Kidney tubule cell (primary cell): Measurements from ENCODE around the gene GET4.

Experiments used
- DNase-seq: peaks from one replicate; pipeline ENCODE4 v3.0.0-alpha.2; 2018; ENCODE audit warnings: low spot score

Gene GET4

GRCh38 chr7:886626-887487 is 10.5 kb downstream of the GET4 start:
- DNase-seq, result no peak

- no peak for DNase-seq
These were observed 11.1 kb downstream of the GET4 start for GRCh38 chr7:887488-887820.

DNA sequence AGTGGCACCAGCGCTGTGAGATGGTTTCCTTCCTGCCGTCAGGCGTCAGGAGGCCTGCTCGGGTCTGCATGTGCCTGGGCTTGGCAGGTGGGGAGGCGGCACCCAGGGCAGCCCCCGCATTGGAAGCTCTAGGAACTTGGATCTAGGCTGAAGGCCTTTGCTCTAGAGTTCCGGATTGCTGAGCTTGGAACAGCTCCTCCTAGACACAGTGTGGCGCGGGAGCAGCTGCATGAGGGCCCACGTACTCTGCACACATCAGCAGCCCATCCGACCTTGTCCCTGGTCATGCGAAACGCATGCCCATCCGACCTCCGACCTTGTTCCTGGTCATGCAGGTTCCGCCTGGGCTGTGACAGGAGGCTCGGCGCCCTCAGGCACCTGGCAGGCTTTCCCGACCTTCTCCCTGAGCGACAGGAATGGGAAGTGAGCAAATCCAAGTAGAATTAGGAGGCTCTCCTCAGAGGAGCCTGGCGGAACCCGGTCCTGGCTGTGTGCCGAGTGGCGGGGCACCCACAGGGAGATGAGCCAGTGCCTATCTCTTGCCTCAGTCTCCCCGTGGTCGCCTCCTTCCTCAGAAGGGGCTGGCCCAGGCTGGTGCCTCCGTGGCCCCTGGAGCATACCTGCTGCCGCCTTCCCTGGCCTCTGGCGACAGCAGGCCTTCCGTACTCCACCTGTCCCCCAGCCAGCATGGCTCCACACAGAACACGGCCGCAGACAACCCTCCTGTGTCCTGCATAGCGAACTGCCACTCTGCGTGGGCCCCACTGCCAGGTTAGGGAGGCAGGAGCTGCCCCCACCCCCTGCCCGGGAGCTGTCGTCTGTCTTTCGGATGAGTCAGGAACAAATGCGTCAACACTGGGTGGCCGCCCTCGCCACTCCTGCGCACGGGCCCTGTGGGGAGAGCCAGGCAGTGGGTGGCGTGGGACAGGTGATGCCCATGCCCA is 12.0 kb downstream of the GET4 start:
- no peak for DNase-seq

DNA sequence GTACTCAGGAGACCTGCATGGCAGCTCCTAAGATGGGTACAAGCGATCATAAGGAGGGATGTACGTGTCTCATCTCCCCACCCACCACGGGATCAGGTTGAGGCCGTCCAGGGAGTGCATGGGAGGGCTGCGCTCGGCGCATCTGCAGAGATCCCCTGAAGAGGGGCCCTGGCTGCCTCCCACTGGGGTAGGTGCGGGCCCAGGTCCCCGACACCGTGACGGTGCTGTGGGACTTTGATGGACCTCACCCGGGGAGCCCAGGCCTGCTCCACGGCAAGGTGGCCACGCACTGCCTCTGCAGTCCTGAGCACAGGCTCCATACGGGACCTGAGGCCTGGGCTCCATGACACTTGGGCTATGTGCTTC is 12.7 kb downstream of the GET4 start:
- no peak for DNase-seq

DNA sequence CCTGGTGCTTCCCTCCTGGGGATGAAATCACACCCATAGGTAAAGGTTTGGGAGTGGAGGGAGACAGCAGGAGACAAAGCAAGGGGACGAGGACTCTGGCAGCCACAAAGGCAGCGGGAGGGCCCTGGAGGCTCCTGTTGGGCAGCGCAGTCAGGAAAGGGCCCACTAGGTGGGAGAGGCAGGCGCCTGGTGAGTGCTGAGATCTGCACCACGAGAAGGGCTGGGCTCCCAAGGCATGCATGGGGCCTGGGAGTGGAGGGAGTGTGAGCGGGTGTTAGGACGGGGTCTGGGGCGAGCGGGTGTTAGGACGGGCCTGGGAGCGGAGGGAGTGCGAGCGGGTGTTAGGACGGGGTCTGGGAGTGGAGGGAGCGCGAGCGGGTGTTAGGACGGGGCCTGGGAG is 13.0 kb downstream of the GET4 start:
- DNase-seq, result no peak

DNA sequence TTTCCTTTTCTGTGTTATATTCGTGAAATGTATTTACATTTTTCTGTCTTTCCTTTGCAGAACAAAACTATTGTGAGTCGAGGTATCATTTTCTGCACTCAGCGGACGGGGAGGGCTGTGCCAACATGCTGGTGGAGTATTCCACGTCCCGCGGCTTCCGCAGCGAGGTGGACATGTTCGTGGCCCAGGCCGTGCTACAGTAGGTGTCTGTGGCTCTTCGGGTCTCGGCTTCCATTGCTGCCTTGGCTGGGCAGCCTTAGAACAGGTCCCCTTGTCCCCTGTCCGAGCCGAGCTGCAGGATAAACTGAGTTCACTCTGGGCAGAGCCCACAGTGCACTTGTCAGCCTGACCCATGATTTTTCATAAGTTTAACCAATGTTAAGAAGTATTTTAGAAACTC is 14.5 kb downstream of the GET4 start:
- DNase-seq, result no peak

DNA sequence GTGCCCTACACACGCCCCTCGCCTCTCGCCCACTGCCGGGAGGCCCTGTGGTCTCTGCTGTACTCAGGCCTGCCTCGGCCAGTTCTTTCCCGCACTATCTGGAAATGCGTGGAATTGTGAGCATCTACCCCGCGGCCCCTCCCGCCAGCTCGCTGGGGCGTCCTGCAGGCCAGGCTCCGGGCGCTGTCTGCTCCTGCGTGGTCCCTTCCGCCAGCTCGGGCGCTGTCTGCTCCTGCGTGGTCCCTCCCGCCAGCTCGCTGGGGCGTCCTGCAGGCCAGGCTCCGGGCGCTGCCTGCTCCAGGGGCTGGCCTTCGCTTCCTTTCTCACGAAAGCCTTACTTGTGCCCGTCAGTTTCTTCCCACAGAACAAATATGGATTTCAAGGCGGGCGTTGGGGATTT is 14.9 kb downstream of the GET4 start:
- DNase-seq, result no peak

DNA sequence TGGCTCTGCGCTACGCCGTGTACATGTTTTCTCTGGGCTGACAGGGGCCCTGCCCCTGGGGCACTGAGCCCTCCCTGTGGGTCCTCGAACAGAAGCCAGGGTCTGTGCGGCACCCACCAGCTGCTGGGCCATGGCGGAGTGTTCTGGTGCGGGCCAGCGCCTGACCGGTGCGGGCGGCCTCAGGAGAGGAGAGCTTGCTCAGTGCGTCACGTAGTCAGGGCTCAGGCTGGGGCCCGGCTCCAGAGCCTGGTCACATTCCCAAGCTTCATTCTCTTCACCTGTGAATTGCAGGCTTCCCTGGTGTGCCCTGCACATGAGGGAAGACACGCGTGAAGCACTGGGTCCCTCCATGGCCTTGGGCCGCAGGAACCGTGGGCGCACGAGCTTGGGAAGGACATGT is 15.5 kb downstream of the GET4 start:
- DNase-seq, result no peak

DNA sequence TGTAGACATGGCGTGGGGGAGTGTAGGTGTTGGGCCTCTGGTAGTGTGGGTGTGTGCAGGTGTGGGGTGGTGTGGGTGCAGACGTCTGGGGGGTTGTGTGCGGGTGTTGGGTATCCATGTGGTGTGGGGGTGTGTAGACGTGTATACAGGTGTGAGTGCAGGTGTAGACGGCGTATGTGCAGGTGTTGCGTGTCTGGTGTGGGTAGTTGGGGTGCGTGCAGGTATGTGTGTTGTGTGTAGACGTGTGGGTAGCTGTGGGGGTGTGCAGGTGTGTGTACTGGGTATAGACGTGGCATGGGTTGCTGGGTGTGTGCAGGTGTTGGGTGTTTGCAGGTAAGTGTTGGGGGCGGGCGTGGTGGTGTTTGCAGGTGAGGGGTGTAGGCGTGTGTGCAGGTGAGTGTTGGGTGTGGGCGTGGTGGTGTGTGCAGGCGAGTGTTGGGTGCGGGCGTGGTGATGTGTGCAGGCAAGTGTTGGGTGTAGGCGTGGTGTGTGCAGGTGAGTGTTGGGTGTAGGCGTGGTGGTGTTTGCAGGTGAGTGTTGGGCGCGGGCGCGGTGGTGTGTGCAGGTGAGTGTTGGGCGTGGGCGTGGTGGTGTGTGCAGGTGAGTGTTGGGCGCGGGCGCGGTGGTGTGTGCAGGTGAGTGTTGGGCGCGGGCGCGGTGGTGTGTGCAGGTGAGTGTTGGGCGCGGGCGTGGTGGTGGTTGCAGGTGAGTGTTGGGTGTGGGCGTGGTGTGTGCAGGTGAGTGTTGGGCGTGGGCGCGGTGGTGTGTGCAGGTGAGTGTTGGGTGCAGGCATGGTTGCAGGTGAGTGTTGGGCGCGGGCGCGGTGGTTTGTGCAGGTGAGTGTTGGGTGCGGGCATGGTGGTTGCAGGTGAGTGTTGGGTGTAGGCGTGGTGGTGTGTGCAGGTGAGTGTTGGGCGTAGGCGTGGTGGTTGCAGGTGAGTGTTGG is 16.6 kb downstream of the GET4 start:
- no peak for DNase-seq

- no peak for DNase-seq
These were observed 17.3 kb downstream of the GET4 start for GRCh38 chr7:893686-894085.

GRCh38 chr7:894164-894867 is 18.0 kb downstream of the GET4 start:
- DNase-seq, result no peak

DNA sequence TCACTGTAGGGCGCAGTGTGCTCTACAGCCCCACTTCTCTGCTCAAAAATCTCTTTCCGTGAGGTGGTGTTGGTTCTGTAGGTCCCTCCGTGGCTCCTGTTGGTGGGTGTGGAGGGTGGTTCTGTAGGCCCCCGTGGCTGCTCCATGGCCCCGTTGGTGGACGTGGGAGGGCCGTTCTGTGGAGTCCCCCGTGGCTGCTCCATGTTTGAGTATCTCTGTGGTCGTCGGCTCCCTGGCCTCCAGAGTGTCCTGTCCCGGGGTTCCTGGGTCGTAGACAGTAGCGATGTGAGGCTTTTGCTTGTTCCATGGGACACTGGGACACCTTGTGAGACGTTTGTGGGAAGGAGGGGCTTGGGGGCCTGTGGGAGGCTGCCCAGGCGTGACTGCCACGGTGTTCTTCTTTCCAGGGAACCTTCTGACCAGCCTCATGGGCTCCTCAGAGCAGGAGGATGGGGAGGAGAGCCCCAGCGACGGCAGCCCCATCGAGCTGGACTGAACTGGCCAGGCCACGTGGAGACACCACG is 18.6 kb downstream of the GET4 start:
- no peak for DNase-seq

DNA sequence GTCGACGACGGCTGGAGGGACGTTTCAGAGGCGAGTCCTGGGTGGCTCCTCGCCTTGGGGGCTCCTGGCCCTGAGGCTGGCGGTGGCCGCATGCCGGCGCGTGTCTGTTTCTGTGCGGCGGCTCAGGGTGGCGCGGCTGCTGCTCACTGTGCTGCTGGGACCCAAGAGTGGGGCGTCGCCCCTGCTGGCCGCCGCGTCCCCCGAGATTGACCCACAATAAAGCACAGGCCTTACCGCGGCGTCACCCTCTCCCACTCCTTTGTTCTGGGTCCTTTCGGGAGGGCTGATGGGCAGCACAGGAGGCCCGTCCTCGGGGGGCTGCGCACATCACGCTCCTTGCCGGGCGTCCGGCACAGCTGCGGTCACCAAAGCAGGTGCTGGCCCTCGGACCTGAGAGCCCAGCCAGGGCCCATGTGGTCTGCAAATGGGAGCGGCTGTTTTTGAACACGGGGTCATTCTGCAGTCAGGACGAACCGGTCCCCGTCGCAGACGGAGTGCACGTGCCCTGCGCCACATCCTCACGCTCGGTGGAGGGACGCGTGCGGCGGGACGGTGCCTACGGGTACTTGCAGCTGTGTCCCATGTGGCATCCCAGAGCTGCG is 19.2 kb downstream of the GET4 start:
- DNase-seq, result no peak

DNA sequence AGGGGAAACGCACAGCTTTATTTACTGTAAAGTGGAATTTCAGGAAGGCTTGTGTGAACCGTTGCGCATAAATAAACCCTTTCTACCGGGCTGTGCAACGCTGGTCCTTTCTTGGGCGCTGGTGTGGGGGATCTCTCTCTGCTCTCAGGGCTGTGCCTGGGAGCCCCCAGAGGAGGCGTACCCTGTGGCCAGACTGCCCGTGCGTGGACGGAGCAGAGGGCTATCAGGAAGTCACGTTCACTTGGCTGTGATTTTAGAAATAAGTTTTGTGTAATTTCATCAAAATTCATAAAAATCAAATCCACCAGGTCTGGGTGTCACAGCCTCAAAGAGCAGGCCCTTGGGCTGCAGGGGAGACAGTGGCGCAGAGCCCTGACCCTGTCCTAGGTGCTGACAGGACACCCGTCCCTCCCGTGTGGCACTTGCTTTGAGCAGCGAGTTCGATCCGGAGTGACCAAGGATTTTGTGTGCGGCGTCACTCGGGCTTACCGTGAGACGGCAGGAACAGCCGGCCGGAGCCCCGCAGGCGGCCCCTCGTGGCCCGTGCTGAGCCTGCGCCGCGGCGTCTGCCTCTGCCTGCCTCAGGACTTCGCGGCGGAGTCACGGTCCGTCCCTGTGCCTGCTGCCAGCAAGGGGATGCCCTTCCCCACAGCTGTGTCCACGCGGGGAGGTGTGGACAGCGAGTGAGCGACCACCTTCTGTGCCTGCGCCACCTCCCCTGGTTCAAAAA is 20.2 kb downstream of the GET4 start:
- DNase-seq, result no peak

DNA sequence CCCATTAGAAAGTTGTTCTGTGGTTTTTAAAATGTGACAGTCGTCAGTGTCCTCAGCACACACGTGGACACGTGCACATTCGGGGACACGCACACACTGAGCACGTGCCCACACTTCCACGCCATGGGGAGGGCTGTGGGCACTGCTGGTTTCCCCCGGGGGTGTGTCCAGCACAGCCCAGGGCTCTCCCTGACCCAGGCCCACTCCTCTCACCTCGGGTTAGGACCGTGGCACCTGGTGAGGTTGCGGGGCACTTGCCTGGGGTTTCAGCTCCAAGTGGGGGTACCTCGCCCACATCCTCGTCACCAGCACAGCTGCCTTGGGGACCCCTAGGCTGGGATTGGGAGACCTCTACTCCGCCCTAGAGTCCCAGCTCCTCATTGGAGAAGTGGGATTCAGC is 20.7 kb downstream of the GET4 start:
- no peak for DNase-seq

DNA sequence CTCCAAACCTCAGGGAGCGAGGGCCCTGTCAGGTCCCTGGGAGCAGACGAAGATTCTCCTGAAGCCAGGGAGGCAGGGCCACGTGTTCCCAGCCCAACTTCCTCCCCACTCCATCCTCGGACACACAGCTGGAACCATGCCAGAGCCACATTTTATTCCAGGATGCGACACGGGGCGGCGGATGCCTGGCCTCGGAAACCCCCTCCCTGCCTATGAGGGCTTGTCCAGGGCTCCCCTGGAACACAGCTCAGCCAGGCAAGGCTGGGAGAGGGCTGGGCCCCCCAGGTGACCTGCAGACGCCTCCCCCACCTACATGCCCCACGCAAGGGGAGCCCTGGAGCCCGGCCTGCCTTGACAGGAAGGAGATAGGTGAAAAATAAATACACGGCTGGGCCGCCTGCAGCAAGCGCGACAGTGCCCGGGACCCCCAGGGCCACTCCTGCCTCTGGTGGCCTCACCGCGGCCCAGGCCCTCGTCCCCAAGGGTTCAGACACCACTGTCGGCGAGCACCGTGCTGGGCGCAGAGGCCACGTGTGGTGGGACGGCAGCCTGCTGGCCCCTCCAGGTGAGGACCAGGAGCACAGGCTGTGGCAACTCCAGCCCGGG is 21.5 kb downstream of the GET4 start:
- DNase-seq, result peak; percentile 66

- DNase-seq, result no peak
These were observed 22.1 kb downstream of the GET4 start for GRCh38 chr7:898460-898854.

DNA sequence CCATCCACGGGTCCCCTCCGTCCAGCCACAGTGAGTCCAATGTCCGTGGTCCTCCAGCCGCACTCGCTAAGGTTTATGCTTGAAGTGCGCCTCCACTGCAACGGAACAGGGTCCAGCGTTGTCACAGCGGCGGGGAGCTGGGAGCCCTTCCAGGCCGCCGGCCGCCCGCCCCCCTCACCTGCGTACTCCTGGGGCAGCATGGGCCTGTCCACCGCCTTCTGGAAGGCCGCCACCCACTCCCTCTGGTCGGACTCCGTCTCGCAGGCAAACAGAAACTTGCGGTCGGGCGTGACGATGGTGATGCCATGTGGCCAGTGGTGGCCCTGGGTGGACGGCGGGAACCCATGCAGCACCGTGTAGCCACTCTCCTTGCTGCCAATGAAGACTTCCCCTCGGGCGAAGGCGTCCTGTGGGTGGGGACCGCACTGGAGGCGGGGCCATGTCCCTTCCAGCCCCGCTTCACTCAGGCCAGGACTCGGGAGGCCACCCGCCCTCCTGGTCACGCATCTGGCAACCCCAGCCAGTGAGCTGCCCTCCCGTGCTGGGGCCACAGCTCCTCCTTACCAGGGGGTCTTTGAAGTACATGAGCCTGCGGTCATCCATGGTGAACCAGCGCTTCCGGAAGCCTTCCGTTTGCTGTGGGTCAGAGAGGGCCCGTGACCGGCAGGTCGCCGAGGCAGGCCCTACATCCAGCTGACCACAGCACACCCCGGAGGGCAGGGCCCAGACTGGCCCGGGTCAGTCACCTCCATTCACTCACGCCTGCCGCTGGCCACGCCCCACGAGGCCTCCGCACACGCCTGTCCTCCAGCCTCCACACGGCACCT is 22.7 kb downstream of the GET4 start:
- DNase-seq, result no peak

- DNase-seq, result no peak
These were observed 23.5 kb downstream of the GET4 start for GRCh38 chr7:899806-900205.
